ENCODE results near the gene PABPC1L. TPM values are rescaled to one million over a fixed set of nuclear protein-coding genes. Genes with fewer than 3 reads are reported as not detected.

Gene PABPC1L
- total RNA-seq, 1 experiment from 2014 or later = 102 TPM

GRCh38 chr20:44950368-44950767 lies 40.5 kb downstream of the PABPC1L start:
- H3K36me3 ChIP-seq (ENCODE audit: control insufficient read depth, insufficient read depth, low read length) = peaks cover 55% of the 10 kb centered on the region

GRCh38 chr20:44952731-44953130 lies 42.9 kb downstream of the PABPC1L start:
- DNase-seq (ENCODE audit: low read depth, low spot score) (no peak), ATAC-seq (no peak)
- H3K27me3 ChIP-seq (ENCODE audit: control insufficient read depth, insufficient read depth, low read length) = no peaks in the 10 kb centered on the region
- H3K9me3 ChIP-seq (ENCODE audit: control insufficient read depth, insufficient read depth, low read depth, low read length) = no peaks in the 10 kb centered on the region
- peaks cover 48% of the 10 kb centered on the region for H3K36me3 ChIP-seq (ENCODE audit: control insufficient read depth, insufficient read depth, low read length)
- in situ Hi-C loops (cut with HindIII; ENCODE audit: low pct_unique_long_range_greater_than_20kb, low sequenced_read_pairs) (no loop called here), intact Hi-C loops (cut with micrococcal nuclease; ENCODE audit: unreplicated experiment) (no loop called here)
- H3K4me3 ChIP-seq (ENCODE audit: low read depth in 2 of 2, low read length in 2 of 2) = no peak overlapping the region
- ChIA-PET CTCF (no interaction called here), POLR2A (interaction anchor here (0.5 kb wide), 1 partner anchor 125 kb away, joined by 8 read pairs; no protein-coding TSS in a partner anchor)
- BruUV-seq (replicated peaks) = no TSS peak
- no peaks in the 10 kb centered on the region for H3K4me1 ChIP-seq (ENCODE audit: control insufficient read depth, insufficient read depth, low read length)
- no peak overlapping the region for H3K27ac ChIP-seq (ENCODE audit: low read length)
- TF ChIP-seq CTCF (IDR thresholded peaks at IDR 0.05) (no peak), TCF7L2 (IDR thresholded peaks at IDR 0.05; ENCODE audit: low read depth, low read length) (no peak), REST (IDR thresholded peaks at IDR 0.05; ENCODE audit: insufficient read depth in 1 of 2, low read depth in 2 of 2, low read length in 1 of 2) (no peak), SIN3A (IDR thresholded peaks at IDR 0.05; ENCODE audit: borderline replicate concordance, insufficient read depth, low read depth, low read length) (no peak), POLR2AphosphoS5 (IDR thresholded peaks at IDR 0.05; ENCODE audit: low read depth, low read length) (no peak)

More at GRCh38 chr20:44950368-44950767, 40.5 kb downstream of the PABPC1L start:
- ChIA-PET CTCF (no interaction called here), POLR2A (no interaction called here)
- H3K27me3 ChIP-seq (ENCODE audit: control insufficient read depth, insufficient read depth, low read length) = no peaks in the 10 kb centered on the region
- no peak for DNase-seq (ENCODE audit: low read depth, low spot score)
- TF ChIP-seq REST (IDR thresholded peaks at IDR 0.05; ENCODE audit: insufficient read depth in 1 of 2, low read depth in 2 of 2, low read length in 1 of 2) (no peak), TCF7L2 (IDR thresholded peaks at IDR 0.05; ENCODE audit: low read depth, low read length) (no peak), SIN3A (IDR thresholded peaks at IDR 0.05; ENCODE audit: borderline replicate concordance, insufficient read depth, low read depth, low read length) (no peak), POLR2AphosphoS5 (IDR thresholded peaks at IDR 0.05; ENCODE audit: low read depth, low read length) (no peak), CTCF (IDR thresholded peaks at IDR 0.05) (no peak)
- H3K4me1 ChIP-seq (ENCODE audit: control insufficient read depth, insufficient read depth, low read length) = no peaks in the 10 kb centered on the region
- BruUV-seq (replicated peaks) = no TSS peak
- ATAC-seq = no peak
- no peak overlapping the region for H3K27ac ChIP-seq (ENCODE audit: low read length)
- no peaks in the 10 kb centered on the region for H3K9me3 ChIP-seq (ENCODE audit: control insufficient read depth, insufficient read depth, low read depth, low read length)
- no peak overlapping the region for H3K4me3 ChIP-seq (ENCODE audit: low read depth in 2 of 2, low read length in 2 of 2)
- in situ Hi-C loops (cut with HindIII; ENCODE audit: low pct_unique_long_range_greater_than_20kb, low sequenced_read_pairs) = no loop called here
- intact Hi-C loops (cut with micrococcal nuclease; ENCODE audit: unreplicated experiment) = no loop called here

Data from Panc1 (cell line).